Measurements from ENCODE around the gene GBP3.

GRCh38 chr1:88961647-88962275 lies 60.9 kb downstream of the GBP3 start:
- TF ChIP-seq CTCF (IDR thresholded peaks at IDR 0.05; ENCODE audit: low read depth, low read length) (no peak), EZH2phosphoT487 (IDR thresholded peaks at IDR 0.05; ENCODE audit: low read depth) (no peak)

Data from OCI-LY3 (cell line).